Camera-type eye (tissue), 1 donor: Measurements from ENCODE around the gene SGO2. TPM values are rescaled to one million over a fixed set of nuclear protein-coding genes. Genes with fewer than 3 reads are reported as not detected.

Experiments used
- total RNA-seq: library from RNA; depleted of rRNA; stranded (reverse); fragments of >200 nt; gene quantifications from one replicate; pipeline ENCODE4 v1.2.3, GENCODE V29; 2014

SGO2 gene, protein sequence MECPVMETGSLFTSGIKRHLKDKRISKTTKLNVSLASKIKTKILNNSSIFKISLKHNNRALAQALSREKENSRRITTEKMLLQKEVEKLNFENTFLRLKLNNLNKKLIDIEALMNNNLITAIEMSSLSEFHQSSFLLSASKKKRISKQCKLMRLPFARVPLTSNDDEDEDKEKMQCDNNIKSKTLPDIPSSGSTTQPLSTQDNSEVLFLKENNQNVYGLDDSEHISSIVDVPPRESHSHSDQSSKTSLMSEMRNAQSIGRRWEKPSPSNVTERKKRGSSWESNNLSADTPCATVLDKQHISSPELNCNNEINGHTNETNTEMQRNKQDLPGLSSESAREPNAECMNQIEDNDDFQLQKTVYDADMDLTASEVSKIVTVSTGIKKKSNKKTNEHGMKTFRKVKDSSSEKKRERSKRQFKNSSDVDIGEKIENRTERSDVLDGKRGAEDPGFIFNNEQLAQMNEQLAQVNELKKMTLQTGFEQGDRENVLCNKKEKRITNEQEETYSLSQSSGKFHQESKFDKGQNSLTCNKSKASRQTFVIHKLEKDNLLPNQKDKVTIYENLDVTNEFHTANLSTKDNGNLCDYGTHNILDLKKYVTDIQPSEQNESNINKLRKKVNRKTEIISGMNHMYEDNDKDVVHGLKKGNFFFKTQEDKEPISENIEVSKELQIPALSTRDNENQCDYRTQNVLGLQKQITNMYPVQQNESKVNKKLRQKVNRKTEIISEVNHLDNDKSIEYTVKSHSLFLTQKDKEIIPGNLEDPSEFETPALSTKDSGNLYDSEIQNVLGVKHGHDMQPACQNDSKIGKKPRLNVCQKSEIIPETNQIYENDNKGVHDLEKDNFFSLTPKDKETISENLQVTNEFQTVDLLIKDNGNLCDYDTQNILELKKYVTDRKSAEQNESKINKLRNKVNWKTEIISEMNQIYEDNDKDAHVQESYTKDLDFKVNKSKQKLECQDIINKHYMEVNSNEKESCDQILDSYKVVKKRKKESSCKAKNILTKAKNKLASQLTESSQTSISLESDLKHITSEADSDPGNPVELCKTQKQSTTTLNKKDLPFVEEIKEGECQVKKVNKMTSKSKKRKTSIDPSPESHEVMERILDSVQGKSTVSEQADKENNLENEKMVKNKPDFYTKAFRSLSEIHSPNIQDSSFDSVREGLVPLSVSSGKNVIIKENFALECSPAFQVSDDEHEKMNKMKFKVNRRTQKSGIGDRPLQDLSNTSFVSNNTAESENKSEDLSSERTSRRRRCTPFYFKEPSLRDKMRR
- total RNA-seq, result 6.8 TPM

GRCh38 chr2:200525882-200526651 lies at the start of gene SGO2:
Gene SGO2 (plus strand): TSS chr2:200526207. CDS start chr2:200532976, 6,769 bp downstream.

DNA sequence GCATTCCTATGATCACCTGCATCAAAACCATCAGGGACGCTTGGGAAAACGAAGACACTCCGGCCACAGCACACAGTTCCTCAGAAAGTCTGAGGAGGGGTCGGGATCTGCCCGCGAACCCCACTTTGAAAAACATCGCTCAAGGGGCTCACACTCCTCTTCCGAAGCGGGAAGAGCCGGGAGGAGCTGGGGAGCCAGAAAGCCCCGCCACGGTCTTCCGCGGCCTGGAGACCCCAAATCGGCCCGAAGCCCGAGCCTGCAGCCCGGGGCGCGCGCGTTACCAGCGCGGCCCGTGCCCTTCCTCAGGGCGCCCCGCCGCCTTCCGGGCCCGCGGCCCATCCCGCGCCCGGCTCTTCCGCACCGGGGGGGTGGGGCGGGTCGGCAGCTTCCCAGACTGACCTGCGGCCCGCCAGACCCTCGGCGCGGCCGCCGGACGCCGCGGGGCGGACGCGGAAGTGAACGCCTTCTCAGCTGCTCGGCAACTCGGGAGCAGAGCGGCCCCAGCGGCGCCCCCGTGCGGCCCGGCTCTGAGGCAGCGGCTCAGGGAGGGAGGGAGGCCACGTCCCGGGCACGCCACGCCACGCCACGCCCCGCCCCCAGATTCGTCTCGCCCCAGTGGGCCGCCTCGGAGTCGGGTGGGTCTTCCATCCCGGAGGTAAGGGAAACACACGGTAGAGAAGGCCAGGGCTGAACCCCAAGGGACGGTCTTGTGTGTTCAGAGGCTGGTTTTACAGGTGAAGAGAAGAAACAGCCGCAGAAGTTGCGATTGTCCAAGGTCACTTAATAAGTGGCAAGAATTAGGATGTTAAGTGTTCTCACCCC lies 16.2 kb upstream of the SGO2 start, which contains the start of gene KCTD18:
KCTD18 (minus strand) TSS at position 457 of the 822 bp plus-strand sequence. CDS start 3,052 bp downstream, outside the sequence.

GRCh38 chr2:200585730-200586643 lies 60.0 kb downstream of the SGO2 start, which contains the start of gene AOX1:
Gene AOX1 (plus strand): TSS chr2:200586014. CDS start chr2:200586109, 95 bp downstream.

Other genes with a start within 250 kb of the SGO2 start
- 76.5 TPM for gene SPATS2L, start 219.5 kb upstream of the SGO2 start, total RNA-seq
- gene KCTD18, start 16.1 kb upstream of the SGO2 start, total RNA-seq, result 15.1 TPM
- 5.7 TPM for gene AOX1, start 59.8 kb downstream of the SGO2 start, total RNA-seq